SJSA1 (cell line): ENCODE data around the gene AMOT. TPM values are rescaled to one million over a fixed set of nuclear protein-coding genes. Genes with fewer than 3 reads are reported as not detected.

Experiments used
- DNase-seq, 2 experiments: peaks; one replicate each; pipeline ENCODE4 v3.0.0-alpha.2; 2015 to 2020; ENCODE audit warnings: low spot score in 2 of 2, low read depth in 1 of 2
- H3K27ac ChIP-seq: fragments of 250-450 bp; sonication (Bioruptor Pico); 2 replicates; pipeline ENCODE4 v1.5.1; 2020; ENCODE audit warnings: mild to moderate bottlenecking, moderate library complexity
- H3K27me3 ChIP-seq: fragments of 250-450 bp; sonication (Bioruptor Pico); replicated peaks from 2 replicates; pipeline ENCODE4 v1.5.1; 2020; ENCODE audit warnings: mild to moderate bottlenecking, moderate library complexity
- H3K36me3 ChIP-seq: fragments of 250-450 bp; sonication (Bioruptor Pico); 2 replicates; pipeline ENCODE4 v1.5.1; 2020; ENCODE audit warnings: mild to moderate bottlenecking
- H3K4me1 ChIP-seq: fragments of 250-450 bp; sonication (Bioruptor Pico); replicated peaks from 2 replicates; pipeline ENCODE4 v1.6.1; 2021; ENCODE audit warnings: mild to moderate bottlenecking
- H3K4me3 ChIP-seq: fragments of 250-450 bp; sonication (Bioruptor Pico); 2 replicates; pipeline ENCODE4 v1.5.1; 2020; ENCODE audit warnings: mild to moderate bottlenecking
- H3K9me3 ChIP-seq: fragments of 250-450 bp; sonication (Bioruptor Pico); replicated peaks from 2 replicates; pipeline ENCODE4 v1.5.1; 2020; ENCODE audit warnings: mild to moderate bottlenecking
- total RNA-seq: library from RNA; depleted of rRNA; stranded (reverse); fragments of >200 nt; shearing (Covaris generic); gene quantifications from 2 replicates; pipeline ENCODE4 v1.2.3, GENCODE V29; 2014

The AMOT gene
- total RNA-seq, 1 experiment from 2014 or later = 11.7 TPM

GRCh38 chrX:112830540-112830939 is 10.1 kb downstream of the AMOT start:
- H3K4me3 ChIP-seq = no peak overlapping the region
- H3K9me3 ChIP-seq = no peaks in the 10 kb centered on the region
- H3K36me3 ChIP-seq = no peaks in the 10 kb centered on the region
- no peak for DNase-seq
- no peak overlapping the region for H3K27ac ChIP-seq
- H3K27me3 ChIP-seq = no peaks in the 10 kb centered on the region
- H3K4me1 ChIP-seq = peaks cover 25% of the 10 kb centered on the region

DNA sequence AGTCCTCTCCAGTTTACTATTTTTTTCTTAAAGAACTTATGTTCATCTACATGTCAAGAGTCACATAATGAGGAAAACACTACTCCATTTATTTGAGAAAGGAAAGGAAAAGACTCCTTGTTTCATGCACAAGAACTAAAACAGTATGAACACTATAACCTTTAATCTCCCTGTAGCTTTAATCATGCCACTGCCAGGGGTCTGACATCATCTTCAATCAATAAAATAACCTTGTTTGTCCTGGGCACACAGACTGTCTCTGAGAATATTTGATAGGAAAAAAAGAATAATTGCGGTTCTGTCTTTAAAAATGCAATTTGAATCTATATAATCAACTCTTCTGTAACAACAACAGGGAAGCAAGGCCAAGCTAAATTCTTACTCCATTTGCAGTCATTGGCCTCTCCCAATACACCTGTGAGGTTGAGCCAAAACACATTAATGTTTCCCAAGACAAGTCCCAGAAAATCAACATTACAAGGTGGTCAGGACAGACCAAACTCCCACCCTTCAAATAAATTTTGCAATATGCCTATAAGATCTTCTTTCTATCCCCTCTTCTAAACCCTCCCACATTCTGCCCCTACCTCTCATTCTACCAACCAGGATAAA is 13.2 kb downstream of the AMOT start:
- Histone ChIP-seq H3K27me3 (no peaks in the 10 kb centered on the region), H3K9me3 (no peaks in the 10 kb centered on the region), H3K4me1 (no peaks in the 10 kb centered on the region), H3K4me3 (no peak overlapping the region), H3K27ac (no peak overlapping the region), H3K36me3 (no peaks in the 10 kb centered on the region)
- DNase-seq = no peak

GRCh38 chrX:112826023-112826422 is 14.6 kb downstream of the AMOT start:
- Histone ChIP-seq H3K27me3 (no peaks in the 10 kb centered on the region), H3K36me3 (no peaks in the 10 kb centered on the region), H3K27ac (no peak overlapping the region), H3K9me3 (no peaks in the 10 kb centered on the region), H3K4me3 (no peak overlapping the region), H3K4me1 (no peaks in the 10 kb centered on the region)
- no peak for DNase-seq

DNA sequence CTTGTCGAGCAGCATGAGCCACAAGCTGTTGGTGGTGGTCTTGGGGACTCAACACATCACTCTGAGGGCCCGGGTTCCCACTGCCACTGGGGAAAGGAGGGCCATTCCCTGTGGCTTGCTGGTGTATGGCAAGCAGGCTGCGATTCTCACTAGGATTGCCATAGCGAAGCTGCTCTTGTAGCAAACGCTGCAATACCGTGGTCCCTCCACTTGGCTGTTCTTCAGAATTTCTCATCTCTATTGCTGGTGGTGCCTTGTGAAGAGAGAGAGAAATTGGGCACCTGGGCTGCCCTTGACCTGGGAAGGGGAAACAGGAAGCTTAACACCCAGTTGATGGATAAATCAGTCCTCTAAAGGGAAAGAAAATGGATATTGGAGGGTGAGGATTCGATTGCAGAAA is 17.7 kb downstream of the AMOT start:
- H3K4me1 ChIP-seq = no peaks in the 10 kb centered on the region
- no peaks in the 10 kb centered on the region for H3K27me3 ChIP-seq
- no peaks in the 10 kb centered on the region for H3K36me3 ChIP-seq
- H3K9me3 ChIP-seq = no peaks in the 10 kb centered on the region
- DNase-seq = no peak
- H3K4me3 ChIP-seq = no peak overlapping the region
- no peak overlapping the region for H3K27ac ChIP-seq

- no peaks in the 10 kb centered on the region for H3K4me1 ChIP-seq
- no peaks in the 10 kb centered on the region for H3K27me3 ChIP-seq
- no peak overlapping the region for H3K4me3 ChIP-seq
- no peak for DNase-seq
- H3K36me3 ChIP-seq = no peaks in the 10 kb centered on the region
- H3K9me3 ChIP-seq = no peaks in the 10 kb centered on the region
- H3K27ac ChIP-seq = no peak overlapping the region
These were observed 20.0 kb downstream of the AMOT start for GRCh38 chrX:112820364-112821268.

GRCh38 chrX:112819813-112820212 is 20.8 kb downstream of the AMOT start:
- Histone ChIP-seq H3K4me3 (no peak overlapping the region), H3K27ac (no peak overlapping the region)
- DNase-seq = no peak

GRCh38 chrX:112819008-112819640 is 21.5 kb downstream of the AMOT start:
- Histone ChIP-seq H3K9me3 (no peaks in the 10 kb centered on the region), H3K27me3 (no peaks in the 10 kb centered on the region), H3K27ac (no peak overlapping the region), H3K36me3 (no peaks in the 10 kb centered on the region), H3K4me1 (no peaks in the 10 kb centered on the region), H3K4me3 (no peak overlapping the region)
- no peak for DNase-seq

More at GRCh38 chrX:112819813-112820212, 20.8 kb downstream of the AMOT start:
- no peaks in the 10 kb centered on the region for H3K9me3 ChIP-seq
- no peaks in the 10 kb centered on the region for H3K4me1 ChIP-seq
- no peaks in the 10 kb centered on the region for H3K27me3 ChIP-seq
- H3K36me3 ChIP-seq = no peaks in the 10 kb centered on the region

DNA sequence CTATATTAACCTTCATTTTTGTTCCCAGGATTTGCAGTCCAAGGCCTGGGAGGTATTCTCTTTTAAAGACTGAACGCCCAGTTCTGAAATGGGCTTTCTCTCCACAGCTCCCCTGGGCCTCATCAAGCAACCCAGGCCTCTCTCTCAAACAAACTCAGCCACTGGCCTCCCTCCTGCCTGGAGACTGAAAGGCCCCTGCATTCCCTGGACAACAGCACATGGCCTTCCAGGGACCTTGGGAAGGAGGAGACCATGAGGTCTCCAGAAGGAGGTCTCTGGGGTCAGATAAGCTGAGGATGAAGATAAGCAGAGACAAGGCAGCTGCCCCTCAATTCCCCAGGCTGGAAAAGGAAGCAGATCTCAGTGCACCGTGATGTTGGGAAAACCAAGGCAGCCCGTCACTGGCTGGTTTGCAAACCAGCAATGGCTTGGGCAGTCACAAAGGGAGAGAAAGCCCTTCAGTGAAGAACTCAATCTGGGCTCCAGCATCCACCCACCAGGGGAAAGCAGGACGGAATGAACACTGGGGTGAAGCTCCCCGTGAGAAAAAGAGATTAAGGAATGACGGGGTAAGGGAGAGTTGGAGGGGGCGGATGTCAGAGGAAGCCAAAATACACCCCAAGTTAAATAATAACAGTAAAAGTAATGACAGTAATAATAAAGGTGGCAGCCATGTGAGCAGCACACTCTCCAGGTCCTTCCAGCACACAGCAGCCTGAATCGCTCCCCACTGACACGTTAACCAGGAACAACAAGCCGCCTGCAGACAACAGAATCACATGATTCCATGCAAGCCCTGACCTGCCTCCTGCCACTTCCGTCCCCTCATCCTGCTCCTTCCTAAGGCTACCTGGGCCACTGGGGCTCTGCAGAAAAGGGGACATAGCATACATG is 22.3 kb downstream of the AMOT start:
- no peaks in the 10 kb centered on the region for H3K27me3 ChIP-seq
- no peak overlapping the region for H3K4me3 ChIP-seq
- no peaks in the 10 kb centered on the region for H3K9me3 ChIP-seq
- no peaks in the 10 kb centered on the region for H3K36me3 ChIP-seq
- no peaks in the 10 kb centered on the region for H3K4me1 ChIP-seq
- H3K27ac ChIP-seq = no peak overlapping the region
- DNase-seq = no peak

DNA sequence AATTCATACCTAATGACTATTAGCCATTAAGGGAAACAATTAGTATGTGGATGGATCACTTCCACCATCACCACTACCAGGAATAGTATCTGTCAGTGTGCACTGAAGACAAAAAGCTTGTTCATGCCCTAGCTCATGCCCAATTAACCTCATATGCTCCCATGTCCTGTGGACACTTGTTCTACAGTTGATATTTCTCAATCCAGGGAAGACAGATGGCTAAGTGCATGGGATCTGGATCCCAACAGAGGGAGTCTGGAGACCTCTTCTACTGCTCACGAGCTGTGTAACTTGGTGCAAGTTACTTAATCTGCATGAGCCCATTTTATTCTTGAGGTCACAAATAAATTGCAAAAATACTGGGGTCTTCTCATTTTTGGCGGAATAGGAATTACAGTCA is 23.7 kb downstream of the AMOT start:
- Histone ChIP-seq H3K36me3 (no peaks in the 10 kb centered on the region), H3K4me1 (no peaks in the 10 kb centered on the region), H3K27ac (no peak overlapping the region), H3K27me3 (no peaks in the 10 kb centered on the region), H3K9me3 (no peaks in the 10 kb centered on the region), H3K4me3 (no peak overlapping the region)
- no peak for DNase-seq

DNA sequence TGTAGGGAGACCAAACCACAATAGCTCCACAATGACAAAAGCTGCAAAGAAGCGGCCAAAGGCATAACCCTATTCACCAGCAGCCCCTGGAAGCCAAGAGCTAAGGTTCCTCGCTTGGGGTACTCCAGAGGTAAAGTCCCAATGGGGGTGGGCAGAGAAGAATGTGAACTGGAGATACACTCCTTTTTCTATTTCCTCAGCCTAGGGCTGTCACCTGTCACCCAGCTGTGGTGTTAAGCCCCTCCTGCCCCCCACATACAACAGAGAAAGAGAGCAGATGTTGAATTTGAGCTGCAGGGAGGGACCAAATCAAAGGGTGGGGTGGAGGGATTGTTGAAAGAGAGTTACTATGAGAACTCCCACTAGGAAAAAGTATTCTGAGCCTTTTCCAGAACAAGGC is 26.1 kb downstream of the AMOT start:
- no peak overlapping the region for H3K4me3 ChIP-seq
- no peaks in the 10 kb centered on the region for H3K27me3 ChIP-seq
- no peaks in the 10 kb centered on the region for H3K9me3 ChIP-seq
- H3K4me1 ChIP-seq = no peaks in the 10 kb centered on the region
- H3K36me3 ChIP-seq = no peaks in the 10 kb centered on the region
- no peak overlapping the region for H3K27ac ChIP-seq
- no peak for DNase-seq

- no peak for DNase-seq
- H3K27me3 ChIP-seq = no peaks in the 10 kb centered on the region
- H3K27ac ChIP-seq = no peak overlapping the region
- H3K4me1 ChIP-seq = no peaks in the 10 kb centered on the region
- no peak overlapping the region for H3K4me3 ChIP-seq
- no peaks in the 10 kb centered on the region for H3K9me3 ChIP-seq
- H3K36me3 ChIP-seq = no peaks in the 10 kb centered on the region
These were observed 27.9 kb downstream of the AMOT start for GRCh38 chrX:112812741-112813140.

DNA sequence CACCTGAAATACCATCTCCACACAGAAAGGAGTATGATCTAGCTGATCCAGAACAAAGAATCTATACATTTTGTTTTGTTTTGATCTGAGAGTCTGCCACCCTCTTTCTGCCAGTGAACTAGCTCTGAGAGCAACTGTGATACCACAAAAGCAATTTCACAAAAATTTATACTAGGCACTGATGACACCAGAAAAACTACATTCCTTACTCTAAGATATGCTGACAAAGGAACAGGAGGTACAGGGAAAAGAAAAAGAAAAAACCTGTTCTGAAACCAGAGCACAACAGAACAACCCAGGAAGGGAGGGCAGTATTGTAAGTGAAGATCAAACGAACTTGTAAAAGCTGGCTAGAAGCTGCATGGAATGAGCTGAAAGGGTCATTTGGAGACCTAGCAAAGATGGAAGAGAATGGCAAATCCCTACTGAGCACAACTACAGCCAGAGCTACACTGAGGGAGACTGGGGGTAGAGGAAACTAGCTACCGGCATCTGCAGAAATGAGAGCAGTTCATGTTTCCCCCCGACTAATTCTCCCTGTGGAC is 31.9 kb downstream of the AMOT start:
- H3K4me1 ChIP-seq = no peaks in the 10 kb centered on the region
- H3K4me3 ChIP-seq = no peak overlapping the region
- H3K27me3 ChIP-seq = no peaks in the 10 kb centered on the region
- no peaks in the 10 kb centered on the region for H3K9me3 ChIP-seq
- H3K27ac ChIP-seq = no peak overlapping the region
- no peaks in the 10 kb centered on the region for H3K36me3 ChIP-seq
- no peak for DNase-seq

- DNase-seq = no peak
- Histone ChIP-seq H3K27ac (no peak overlapping the region), H3K27me3 (no peaks in the 10 kb centered on the region), H3K9me3 (no peaks in the 10 kb centered on the region), H3K4me3 (no peak overlapping the region), H3K4me1 (no peaks in the 10 kb centered on the region), H3K36me3 (no peaks in the 10 kb centered on the region)
These were observed 32.6 kb downstream of the AMOT start for GRCh38 chrX:112808007-112808406.
